T-helper 17 cell (primary cell): ENCODE results near the gene DDIT4L. TPM values are rescaled to one million over a fixed set of nuclear protein-coding genes. Genes with fewer than 3 reads are reported as not detected.

Experiments
- ATAC-seq: fragments of 150-1000 bp; cut with Tn5 transposase; 2 replicates; pipeline ENCODE4 v1.10.0; 2021; ENCODE audit warnings: mild to moderate bottlenecking, moderate library complexity
- DNase-seq, 3 donors: peaks; one replicate each; pipeline versions ENCODE4 v3.0.0 to v3.0.0-alpha.2; 2020 to 2021
- H3K9me3 ChIP-seq: one replicate; pipeline ENCODE4 v1.7.0; 2013; ENCODE audit warnings: low read length, mild to moderate bottlenecking; ENCODE audit not compliant: control insufficient read depth, poor library complexity, severe bottlenecking
- H3K27ac Mint-ChIP-seq: one replicate; pipeline ENCODE4 v1.8.0; 2022; ENCODE audit warnings: mild to moderate bottlenecking, moderate library complexity, mixed read lengths
- H3K27me3 Mint-ChIP-seq: one replicate; pipeline ENCODE4 v1.8.0; 2022; ENCODE audit warnings: mixed read lengths
- H3K36me3 Mint-ChIP-seq: one replicate; pipeline ENCODE4 v1.8.0; 2022; ENCODE audit warnings: low read depth, mixed read lengths
- H3K4me1 Mint-ChIP-seq: one replicate; pipeline ENCODE4 v1.8.0; 2022; ENCODE audit warnings: mild to moderate bottlenecking, mixed read lengths
- H3K4me3 Mint-ChIP-seq: one replicate; pipeline ENCODE4 v1.8.0; 2022; ENCODE audit warnings: mild to moderate bottlenecking, moderate library complexity, mixed read lengths
- total RNA-seq, 4 donors: library from RNA in 2 of 4; stranded (reverse) in 2 of 4; gene quantifications; one replicate each; pipeline ENCODE4 v1.2.3 and lab custom pipeline; 2022 to 2026

DDIT4L gene
- total RNA-seq, 2 donors from 2014 or later: not detected

- H3K9me3 ChIP-seq: no peaks in the 10 kb centered on the region
- H3K4me1 Mint-ChIP-seq: peaks cover 6% of the 10 kb centered on the region
- no peak for ATAC-seq
- H3K36me3 Mint-ChIP-seq: no peaks in the 10 kb centered on the region
- H3K4me3 Mint-ChIP-seq: no peak overlapping the region
- DNase-seq: no peak
- H3K27me3 Mint-ChIP-seq: peaks cover 46% of the 10 kb centered on the region
- no peak overlapping the region for H3K27ac Mint-ChIP-seq
Measured at GRCh38 chr4:100184787-100185186, 5.5 kb downstream of the DDIT4L start.

- Mint-ChIP-seq H3K27me3 (no peaks in the 10 kb centered on the region), H3K27ac (no peak overlapping the region), H3K4me1 (no peaks in the 10 kb centered on the region), H3K4me3 (no peak overlapping the region), H3K36me3 (no peaks in the 10 kb centered on the region)
- DNase-seq: no peak
- ATAC-seq: no peak
- H3K9me3 ChIP-seq: no peaks in the 10 kb centered on the region
Measured at GRCh38 chr4:100177855-100178254, 12.4 kb downstream of the DDIT4L start.

GRCh38 chr4:100177126-100177525 is 13.1 kb downstream of the DDIT4L start:
- Mint-ChIP-seq H3K4me3 (no peak overlapping the region), H3K36me3 (no peaks in the 10 kb centered on the region), H3K27ac (no peak overlapping the region), H3K27me3 (no peaks in the 10 kb centered on the region), H3K4me1 (no peaks in the 10 kb centered on the region)
- no peaks in the 10 kb centered on the region for H3K9me3 ChIP-seq
- ATAC-seq: no peak
- no peak for DNase-seq

GRCh38 chr4:100175858-100176257 is 14.4 kb downstream of the DDIT4L start:
- ATAC-seq: no peak
- H3K4me3 Mint-ChIP-seq: no peak overlapping the region
- H3K9me3 ChIP-seq: no peaks in the 10 kb centered on the region
- H3K27ac Mint-ChIP-seq: no peak overlapping the region
- no peaks in the 10 kb centered on the region for H3K4me1 Mint-ChIP-seq
- no peaks in the 10 kb centered on the region for H3K27me3 Mint-ChIP-seq
- H3K36me3 Mint-ChIP-seq: no peaks in the 10 kb centered on the region
- no peak for DNase-seq

GRCh38 chr4:100174985-100175383 is 15.3 kb downstream of the DDIT4L start:
- H3K36me3 Mint-ChIP-seq: no peaks in the 10 kb centered on the region
- H3K27ac Mint-ChIP-seq: no peak overlapping the region
- H3K27me3 Mint-ChIP-seq: no peaks in the 10 kb centered on the region
- ATAC-seq (no peak), DNase-seq (no peak)
- no peaks in the 10 kb centered on the region for H3K4me1 Mint-ChIP-seq
- no peak overlapping the region for H3K4me3 Mint-ChIP-seq
- H3K9me3 ChIP-seq: no peaks in the 10 kb centered on the region

GRCh38 chr4:100170986-100171385 is 19.3 kb downstream of the DDIT4L start:
- Mint-ChIP-seq H3K4me1 (no peaks in the 10 kb centered on the region), H3K27me3 (no peaks in the 10 kb centered on the region)
- ATAC-seq: no peak

GRCh38 chr4:100169491-100170485 is 20.5 kb downstream of the DDIT4L start:
- no peak for ATAC-seq
- no peaks in the 10 kb centered on the region for H3K27me3 Mint-ChIP-seq
- H3K9me3 ChIP-seq: no peaks in the 10 kb centered on the region
- no peaks in the 10 kb centered on the region for H3K36me3 Mint-ChIP-seq
- no peak for DNase-seq
- no peak overlapping the region for H3K27ac Mint-ChIP-seq
- H3K4me1 Mint-ChIP-seq: peaks cover 4% of the 10 kb centered on the region
- H3K4me3 Mint-ChIP-seq: no peak overlapping the region

More at GRCh38 chr4:100170986-100171385, 19.3 kb downstream of the DDIT4L start:
- Mint-ChIP-seq H3K27ac (no peak overlapping the region), H3K36me3 (no peaks in the 10 kb centered on the region), H3K4me3 (no peak overlapping the region)
- DNase-seq: no peak
- H3K9me3 ChIP-seq: no peaks in the 10 kb centered on the region

GRCh38 chr4:100168521-100168920 is 21.7 kb downstream of the DDIT4L start:
- DNase-seq: no peak
- no peak overlapping the region for H3K4me3 Mint-ChIP-seq
- H3K36me3 Mint-ChIP-seq: no peaks in the 10 kb centered on the region
- peaks cover 4% of the 10 kb centered on the region for H3K4me1 Mint-ChIP-seq
- no peaks in the 10 kb centered on the region for H3K9me3 ChIP-seq
- H3K27ac Mint-ChIP-seq: no peak overlapping the region
- no peaks in the 10 kb centered on the region for H3K27me3 Mint-ChIP-seq
- ATAC-seq: no peak

GRCh38 chr4:100166297-100167039 is 23.8 kb downstream of the DDIT4L start:
- DNase-seq (no peak), ATAC-seq (no peak)
- Mint-ChIP-seq H3K4me3 (no peak overlapping the region), H3K27me3 (no peaks in the 10 kb centered on the region), H3K36me3 (no peaks in the 10 kb centered on the region), H3K4me1 (peaks cover 4% of the 10 kb centered on the region), H3K27ac (no peak overlapping the region)
- no peaks in the 10 kb centered on the region for H3K9me3 ChIP-seq

GRCh38 chr4:100165809-100166208 is 24.5 kb downstream of the DDIT4L start:
- Mint-ChIP-seq H3K4me3 (no peak overlapping the region), H3K36me3 (no peaks in the 10 kb centered on the region), H3K27ac (no peak overlapping the region), H3K4me1 (peaks cover 4% of the 10 kb centered on the region), H3K27me3 (no peaks in the 10 kb centered on the region)
- no peak for DNase-seq
- H3K9me3 ChIP-seq: no peaks in the 10 kb centered on the region
- no peak for ATAC-seq

- no peaks in the 10 kb centered on the region for H3K9me3 ChIP-seq
- Mint-ChIP-seq H3K36me3 (no peaks in the 10 kb centered on the region), H3K4me3 (no peak overlapping the region), H3K27ac (no peak overlapping the region), H3K4me1 (peaks cover 4% of the 10 kb centered on the region), H3K27me3 (no peaks in the 10 kb centered on the region)
- DNase-seq: no peak
- ATAC-seq: no peak
Measured at GRCh38 chr4:100164808-100165760, 25.2 kb downstream of the DDIT4L start.

- H3K4me1 Mint-ChIP-seq: peaks cover 4% of the 10 kb centered on the region
- no peaks in the 10 kb centered on the region for H3K9me3 ChIP-seq
- DNase-seq (no peak), ATAC-seq (no peak)
- H3K4me3 Mint-ChIP-seq: no peak overlapping the region
- no peak overlapping the region for H3K27ac Mint-ChIP-seq
- H3K27me3 Mint-ChIP-seq: peaks cover 1% of the 10 kb centered on the region
- no peaks in the 10 kb centered on the region for H3K36me3 Mint-ChIP-seq
Measured at GRCh38 chr4:100162027-100162685, 28.1 kb downstream of the DDIT4L start.
